Measurements from ENCODE around the gene DMGDH. TPM values are rescaled to one million over a fixed set of nuclear protein-coding genes. Genes with fewer than 3 reads are reported as not detected.

Gene DMGDH
- total and polyA plus RNA-seq, 2 of the 4 experiments (the other 2 are of a cell fraction) = 0.18 TPM; not detected in 1

DNA sequence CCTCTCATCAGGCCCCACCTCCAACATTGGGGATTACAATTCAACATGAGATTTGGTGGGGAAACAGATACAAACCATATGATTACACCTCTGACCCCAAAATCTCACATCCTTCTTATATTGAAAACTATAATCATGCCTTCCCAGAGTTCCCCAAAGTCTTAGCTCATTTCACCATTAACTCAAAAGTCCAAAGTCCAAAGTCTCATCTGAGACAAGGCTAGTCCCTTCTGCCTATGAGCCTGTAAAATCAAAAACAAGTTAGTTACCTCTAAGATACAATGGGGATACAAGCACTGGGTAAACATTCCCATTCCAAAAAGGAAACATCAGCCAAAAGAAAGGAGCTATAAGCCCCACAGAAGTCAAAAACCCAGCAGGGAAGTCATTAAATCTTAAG, 57.6 kb downstream of the DMGDH start:
- DNase-seq (no peak), ATAC-seq (ENCODE audit: low read depth) (no peak)
- Histone ChIP-seq H3K23ac (ENCODE audit: low read depth, low read length) (no peak overlapping the region; the same call in 1 of the 2 replicates), H3K79me1 (ENCODE audit: low read depth in 1 of 2, low read length in 2 of 2) (no peaks in the 10 kb centered on the region), H3K4me3 (ENCODE audit: insufficient read depth, low read depth, low read length) (no peak overlapping the region), H3K4me1 (ENCODE audit: control insufficient read depth, insufficient read depth, low read length) (peaks cover 3% of the 10 kb centered on the region; the same call in 1 of the 2 replicates), H3K9ac (ENCODE audit: low read depth, low read length) (no peak overlapping the region), H3K9me3 (ENCODE audit: control insufficient read depth, insufficient read depth, low read length) (peaks cover 6% of the 10 kb centered on the region), H2AK9ac (replicated peaks; ENCODE audit: low read depth, low read length, poor library complexity) (no peak overlapping the region), H2AFZ (replicated peaks; ENCODE audit: low read length, poor library complexity) (no peak overlapping the region), H2AK5ac (ENCODE audit: low read depth, low read length) (peak overlapping the region; percentile 49; the same call in 1 of the 2 replicates), H2BK20ac (ENCODE audit: low read depth, low read length) (peak overlapping the region; percentile 50; the same call in 1 of the 2 replicates), H2BK120ac (ENCODE audit: low read depth, low read length) (peak overlapping the region; percentile 78), H4K91ac (ENCODE audit: insufficient read depth, low read depth, low read length) (peak overlapping the region; percentile 43), H3K27ac (ENCODE audit: insufficient read depth, low read length) (peak overlapping the region; percentile 69; the same call in 1 of the 2 replicates), H3K4ac (ENCODE audit: low read depth, low read length) (peak overlapping the region; percentile 60; the same call in 1 of the 2 replicates), H3K9me1 (ENCODE audit: insufficient read depth, low read length) (no peaks in the 10 kb centered on the region), H3K27me3 (ENCODE audit: control insufficient read depth, insufficient read depth, low read length) (no peaks in the 10 kb centered on the region), H2BK15ac (ENCODE audit: low read depth, low read length) (0 out of 3 replicates have a peak overlapping the region, but pooled peaks have one; percentile 76), H3K36me3 (ENCODE audit: control insufficient read depth, insufficient read depth, low read length) (no peaks in the 10 kb centered on the region), H3K14ac (replicated peaks; ENCODE audit: low read depth, low read length) (peak overlapping the region; percentile 50), H3K18ac (ENCODE audit: low read depth, low read length) (peak overlapping the region; percentile 1; the same call in 1 of the 2 replicates), H4K5ac (ENCODE audit: low read depth, low read length) (peak overlapping the region; percentile 27; the same call in 1 of the 2 replicates), H4K8ac (ENCODE audit: low read depth in 2 of 2, low read length in 2 of 2) (peak overlapping the region in 1 of 2 experiments; percentile 83; a peak in 2 of 4 replicates), H3K56ac (ENCODE audit: extremely low read depth, insufficient read depth, low read length) (no peak overlapping the region), H2BK5ac (ENCODE audit: low read depth, low read length, poor library complexity, severe bottlenecking) (peak overlapping the region; percentile 81), H4K20me1 (ENCODE audit: insufficient read depth, low read length) (no peaks in the 10 kb centered on the region), H3K4me2 (ENCODE audit: low read depth, low read length) (no peak overlapping the region)
- dilution Hi-C loops (cut with HindIII; ENCODE audit: low sequenced_read_pairs, unreplicated experiment) = no loop called here
- no TSS peak for BruUV-seq (replicated peaks)
- no peak for TF ChIP-seq CHD1 (IDR thresholded peaks at IDR 0.05; ENCODE audit: low read depth, low read length)
- TF ChIP-seq MXI1 (IDR thresholded peaks at IDR 0.05; ENCODE audit: borderline replicate concordance, low read depth, low read length) = no peak
- TF ChIP-seq, protein P1, sequence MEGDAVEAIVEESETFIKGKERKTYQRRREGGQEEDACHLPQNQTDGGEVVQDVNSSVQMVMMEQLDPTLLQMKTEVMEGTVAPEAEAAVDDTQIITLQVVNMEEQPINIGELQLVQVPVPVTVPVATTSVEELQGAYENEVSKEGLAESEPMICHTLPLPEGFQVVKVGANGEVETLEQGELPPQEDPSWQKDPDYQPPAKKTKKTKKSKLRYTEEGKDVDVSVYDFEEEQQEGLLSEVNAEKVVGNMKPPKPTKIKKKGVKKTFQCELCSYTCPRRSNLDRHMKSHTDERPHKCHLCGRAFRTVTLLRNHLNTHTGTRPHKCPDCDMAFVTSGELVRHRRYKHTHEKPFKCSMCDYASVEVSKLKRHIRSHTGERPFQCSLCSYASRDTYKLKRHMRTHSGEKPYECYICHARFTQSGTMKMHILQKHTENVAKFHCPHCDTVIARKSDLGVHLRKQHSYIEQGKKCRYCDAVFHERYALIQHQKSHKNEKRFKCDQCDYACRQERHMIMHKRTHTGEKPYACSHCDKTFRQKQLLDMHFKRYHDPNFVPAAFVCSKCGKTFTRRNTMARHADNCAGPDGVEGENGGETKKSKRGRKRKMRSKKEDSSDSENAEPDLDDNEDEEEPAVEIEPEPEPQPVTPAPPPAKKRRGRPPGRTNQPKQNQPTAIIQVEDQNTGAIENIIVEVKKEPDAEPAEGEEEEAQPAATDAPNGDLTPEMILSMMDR (conservative IDR thresholded peaks at IDR 0.05; ENCODE audit: low read depth, low read length) = no peak
- TF ChIP-seq RFX5 (IDR thresholded peaks at IDR 0.05; ENCODE audit: low read depth, low read length) = no peak
- TF ChIP-seq, protein P2, sequence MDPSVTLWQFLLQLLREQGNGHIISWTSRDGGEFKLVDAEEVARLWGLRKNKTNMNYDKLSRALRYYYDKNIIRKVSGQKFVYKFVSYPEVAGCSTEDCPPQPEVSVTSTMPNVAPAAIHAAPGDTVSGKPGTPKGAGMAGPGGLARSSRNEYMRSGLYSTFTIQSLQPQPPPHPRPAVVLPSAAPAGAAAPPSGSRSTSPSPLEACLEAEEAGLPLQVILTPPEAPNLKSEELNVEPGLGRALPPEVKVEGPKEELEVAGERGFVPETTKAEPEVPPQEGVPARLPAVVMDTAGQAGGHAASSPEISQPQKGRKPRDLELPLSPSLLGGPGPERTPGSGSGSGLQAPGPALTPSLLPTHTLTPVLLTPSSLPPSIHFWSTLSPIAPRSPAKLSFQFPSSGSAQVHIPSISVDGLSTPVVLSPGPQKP (IDR thresholded peaks at IDR 0.05; ENCODE audit: borderline replicate concordance, low read depth, low read length) = no peak
- TF ChIP-seq RAD21 (IDR thresholded peaks at IDR 0.05; ENCODE audit: low read length) = no peak
- no peak for TF ChIP-seq BHLHE40 (IDR thresholded peaks at IDR 0.05; ENCODE audit: low read depth, low read length)
- TF ChIP-seq POLR2A (IDR thresholded peaks at IDR 0.05; ENCODE audit: low read depth, low read length) = no peak
- in situ Hi-C loops (cut with MboI; ENCODE audit: low sequenced_read_pairs) = no loop called here
- POLR2A ChIA-PET (ENCODE audit: unreplicated experiment) = no interaction called here
- intact Hi-C loops (cut with micrococcal nuclease) = no loop called here
- CTCF ChIA-PET = interaction anchor here (1.0 kb wide), 1 partner anchor 13 kb away, joined by 4 read pairs; no protein-coding TSS in a partner anchor
